HL-60 (cell line): ENCODE results near the gene AK9.

Experiments
- DNase-seq, 2 experiments: peaks; one replicate each; pipeline ENCODE4 v3.0.0-alpha.2; 2010 to 2020; ENCODE audit warnings: low read depth in 1 of 2, low spot score in 1 of 2
- H3K27ac ChIP-seq: fragments of 250-450 bp; sonication (Bioruptor Pico); replicated peaks from 2 replicates; pipeline ENCODE4 v1.5.1; 2020; ENCODE audit warnings: mild to moderate bottlenecking, moderate library complexity
- H3K27me3 ChIP-seq: fragments of 250-450 bp; sonication (Bioruptor Pico); 2 replicates; pipeline ENCODE4 v1.5.1; 2021; ENCODE audit warnings: mild to moderate bottlenecking, moderate library complexity; ENCODE audit not compliant: insufficient read depth, poor library complexity, severe bottlenecking
- H3K4me3 ChIP-seq: replicated peaks from 2 replicates; pipeline ENCODE4 v1.5.1; 2011; ENCODE audit warnings: mild to moderate bottlenecking, control low read depth, low read length; ENCODE audit not compliant: insufficient read depth
- GABPA ChIP-seq: IDR thresholded peaks from 2 replicates; pipeline ENCODE4 v1.6.1; 2012; ENCODE audit warnings: low read depth
- POLR2AphosphoS5 ChIP-seq: IDR thresholded peaks from 2 replicates; pipeline ENCODE4 v1.6.1; 2012; ENCODE audit warnings: low read depth
- SPI1 ChIP-seq: IDR thresholded peaks from 2 replicates; pipeline ENCODE4 v1.6.1; 2012; ENCODE audit warnings: low read depth, mild to moderate bottlenecking, borderline replicate concordance
- TF ChIP-seq, protein P1 (sequence below): IDR thresholded peaks from one replicate; pipeline ENCODE4 v1.5.1; 2011; ENCODE audit warnings: low read length, control low read depth, inconsistent platforms; ENCODE audit not compliant: insufficient read depth
- TF ChIP-seq, protein P2 (sequence below): IDR thresholded peaks from 2 replicates; pipeline ENCODE4 v1.6.1; 2012; ENCODE audit warnings: low read depth; ENCODE audit not compliant: insufficient replicate concordance

AK9 gene

DNA sequence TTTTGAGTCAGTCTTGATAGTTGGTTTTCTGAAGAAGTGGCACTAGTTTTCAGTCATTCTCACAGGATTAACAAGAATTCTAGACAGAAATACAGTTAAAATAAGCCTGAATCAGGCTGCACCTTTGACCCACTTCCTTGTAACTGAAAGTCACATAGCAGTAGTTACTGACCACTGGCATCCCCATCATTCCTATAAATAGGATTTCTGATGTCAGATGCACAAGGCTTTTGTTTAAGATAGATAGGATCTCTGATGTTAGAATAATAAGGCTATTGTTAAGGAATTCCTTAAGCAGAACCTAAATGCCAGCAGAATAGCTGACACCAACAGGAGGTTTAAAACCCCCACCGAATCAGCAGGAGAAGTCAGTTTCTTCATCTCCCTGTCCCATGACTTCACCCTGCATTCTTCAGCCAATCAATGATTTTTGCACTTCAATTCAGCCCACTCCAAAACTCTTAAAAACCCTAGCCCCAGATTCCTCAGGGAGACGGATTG, 177.4 kb downstream of the AK9 start:
- Histone ChIP-seq H3K4me3 (no peak overlapping the region), H3K27ac (no peak overlapping the region), H3K27me3 (no peaks in the 10 kb centered on the region)
- DNase-seq = no peak
- TF ChIP-seq, protein P1, sequence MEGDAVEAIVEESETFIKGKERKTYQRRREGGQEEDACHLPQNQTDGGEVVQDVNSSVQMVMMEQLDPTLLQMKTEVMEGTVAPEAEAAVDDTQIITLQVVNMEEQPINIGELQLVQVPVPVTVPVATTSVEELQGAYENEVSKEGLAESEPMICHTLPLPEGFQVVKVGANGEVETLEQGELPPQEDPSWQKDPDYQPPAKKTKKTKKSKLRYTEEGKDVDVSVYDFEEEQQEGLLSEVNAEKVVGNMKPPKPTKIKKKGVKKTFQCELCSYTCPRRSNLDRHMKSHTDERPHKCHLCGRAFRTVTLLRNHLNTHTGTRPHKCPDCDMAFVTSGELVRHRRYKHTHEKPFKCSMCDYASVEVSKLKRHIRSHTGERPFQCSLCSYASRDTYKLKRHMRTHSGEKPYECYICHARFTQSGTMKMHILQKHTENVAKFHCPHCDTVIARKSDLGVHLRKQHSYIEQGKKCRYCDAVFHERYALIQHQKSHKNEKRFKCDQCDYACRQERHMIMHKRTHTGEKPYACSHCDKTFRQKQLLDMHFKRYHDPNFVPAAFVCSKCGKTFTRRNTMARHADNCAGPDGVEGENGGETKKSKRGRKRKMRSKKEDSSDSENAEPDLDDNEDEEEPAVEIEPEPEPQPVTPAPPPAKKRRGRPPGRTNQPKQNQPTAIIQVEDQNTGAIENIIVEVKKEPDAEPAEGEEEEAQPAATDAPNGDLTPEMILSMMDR = no peak
- TF ChIP-seq GABPA (no peak), POLR2AphosphoS5 (no peak), SPI1 (no peak)
- TF ChIP-seq, protein P2, sequence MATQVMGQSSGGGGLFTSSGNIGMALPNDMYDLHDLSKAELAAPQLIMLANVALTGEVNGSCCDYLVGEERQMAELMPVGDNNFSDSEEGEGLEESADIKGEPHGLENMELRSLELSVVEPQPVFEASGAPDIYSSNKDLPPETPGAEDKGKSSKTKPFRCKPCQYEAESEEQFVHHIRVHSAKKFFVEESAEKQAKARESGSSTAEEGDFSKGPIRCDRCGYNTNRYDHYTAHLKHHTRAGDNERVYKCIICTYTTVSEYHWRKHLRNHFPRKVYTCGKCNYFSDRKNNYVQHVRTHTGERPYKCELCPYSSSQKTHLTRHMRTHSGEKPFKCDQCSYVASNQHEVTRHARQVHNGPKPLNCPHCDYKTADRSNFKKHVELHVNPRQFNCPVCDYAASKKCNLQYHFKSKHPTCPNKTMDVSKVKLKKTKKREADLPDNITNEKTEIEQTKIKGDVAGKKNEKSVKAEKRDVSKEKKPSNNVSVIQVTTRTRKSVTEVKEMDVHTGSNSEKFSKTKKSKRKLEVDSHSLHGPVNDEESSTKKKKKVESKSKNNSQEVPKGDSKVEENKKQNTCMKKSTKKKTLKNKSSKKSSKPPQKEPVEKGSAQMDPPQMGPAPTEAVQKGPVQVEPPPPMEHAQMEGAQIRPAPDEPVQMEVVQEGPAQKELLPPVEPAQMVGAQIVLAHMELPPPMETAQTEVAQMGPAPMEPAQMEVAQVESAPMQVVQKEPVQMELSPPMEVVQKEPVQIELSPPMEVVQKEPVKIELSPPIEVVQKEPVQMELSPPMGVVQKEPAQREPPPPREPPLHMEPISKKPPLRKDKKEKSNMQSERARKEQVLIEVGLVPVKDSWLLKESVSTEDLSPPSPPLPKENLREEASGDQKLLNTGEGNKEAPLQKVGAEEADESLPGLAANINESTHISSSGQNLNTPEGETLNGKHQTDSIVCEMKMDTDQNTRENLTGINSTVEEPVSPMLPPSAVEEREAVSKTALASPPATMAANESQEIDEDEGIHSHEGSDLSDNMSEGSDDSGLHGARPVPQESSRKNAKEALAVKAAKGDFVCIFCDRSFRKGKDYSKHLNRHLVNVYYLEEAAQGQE = no peak

DNA sequence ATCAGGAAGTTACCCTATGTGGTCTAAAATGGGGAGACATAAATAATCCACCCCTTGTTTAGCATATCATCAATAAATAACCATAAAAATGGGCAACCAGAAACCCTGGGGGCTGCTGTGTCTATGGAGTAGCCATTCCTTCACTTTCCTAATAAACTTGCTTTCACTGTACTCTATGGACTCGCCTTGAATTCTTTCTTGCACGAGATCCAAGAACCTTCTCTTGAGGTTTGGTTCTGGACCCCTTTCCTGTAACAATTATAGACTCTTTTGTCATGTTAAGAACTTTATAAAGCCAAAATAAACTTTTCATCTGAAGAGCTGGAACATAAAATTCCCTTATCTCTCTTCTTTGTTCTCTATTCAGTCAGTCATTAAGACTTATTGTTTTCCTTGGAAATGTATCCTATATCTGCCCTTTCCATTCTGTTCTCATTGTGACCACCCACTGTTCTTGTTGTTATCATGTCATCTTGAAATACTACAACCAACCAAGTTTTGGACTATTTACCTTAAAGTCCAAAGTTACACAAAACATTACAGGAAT, 178.7 kb downstream of the AK9 start:
- Histone ChIP-seq H3K4me3 (no peak overlapping the region), H3K27ac (no peak overlapping the region), H3K27me3 (no peaks in the 10 kb centered on the region)
- DNase-seq = no peak
- TF ChIP-seq GABPA = no peak
- no peak for TF ChIP-seq SPI1
- TF ChIP-seq POLR2AphosphoS5 = no peak
- TF ChIP-seq, protein P1 = no peak
- TF ChIP-seq, protein P2 = no peak

DNA sequence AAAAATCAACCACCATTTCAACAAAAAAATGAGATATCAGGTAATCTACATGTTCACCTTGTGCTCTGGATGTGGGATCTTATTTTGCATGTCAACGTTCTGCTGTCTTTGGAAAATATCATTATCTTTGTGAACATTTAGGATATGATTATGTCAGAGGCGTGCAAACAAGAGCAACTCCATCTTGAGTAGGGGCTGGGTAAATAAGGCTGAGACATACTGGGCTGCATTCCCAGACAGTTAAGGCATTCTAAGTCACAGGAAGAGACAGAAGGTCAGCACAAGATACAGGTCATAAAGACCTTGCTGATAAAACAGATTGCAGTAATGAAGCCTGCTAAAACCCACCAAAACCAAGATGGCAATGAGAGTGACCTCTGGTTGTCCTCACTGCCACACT, 179.2 kb downstream of the AK9 start:
- TF ChIP-seq POLR2AphosphoS5 = no peak
- TF ChIP-seq, protein P2 = no peak
- Histone ChIP-seq H3K27me3 (no peaks in the 10 kb centered on the region), H3K27ac (no peak overlapping the region), H3K4me3 (no peak overlapping the region)
- no peak for DNase-seq

DNA sequence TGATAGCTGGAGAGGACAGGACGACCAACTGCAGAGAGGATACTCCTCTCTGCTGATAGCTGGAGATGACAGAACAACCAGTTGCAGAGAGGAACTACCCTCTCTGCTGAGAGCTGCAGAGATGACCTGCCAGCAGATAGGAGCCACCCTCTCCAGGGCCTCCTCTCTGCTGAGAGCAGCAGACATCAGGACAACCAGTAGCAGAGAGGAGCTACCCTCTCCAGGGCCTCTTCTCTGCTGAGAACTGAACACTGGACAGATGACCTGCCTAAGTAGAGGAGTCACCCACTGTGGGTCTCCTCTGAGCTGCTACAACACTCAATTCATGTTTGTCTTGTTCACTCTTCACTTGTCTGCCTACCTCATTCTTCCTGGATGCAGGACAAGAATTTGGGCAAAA, 180.6 kb downstream of the AK9 start:
- TF ChIP-seq GABPA = no peak
- TF ChIP-seq, protein P1 = no peak
- no peak for TF ChIP-seq POLR2AphosphoS5
- TF ChIP-seq, protein P2 = no peak
- no peak for TF ChIP-seq SPI1
- Histone ChIP-seq H3K27me3 (no peaks in the 10 kb centered on the region), H3K4me3 (no peak overlapping the region), H3K27ac (no peak overlapping the region)
- no peak for DNase-seq
